Ishikawa (cell line): ENCODE measurements around the gene SRSF4.

Source experiments
- EGR1 ChIP-seq: IDR thresholded peaks from 2 replicates; pipeline ENCODE4 v1.6.1; 2012
- TF ChIP-seq, protein P1 (sequence below): IDR thresholded peaks from 2 replicates; pipeline ENCODE4 v1.6.1; 2012

- TF ChIP-seq EGR1 = no peak
- TF ChIP-seq, protein P1, sequence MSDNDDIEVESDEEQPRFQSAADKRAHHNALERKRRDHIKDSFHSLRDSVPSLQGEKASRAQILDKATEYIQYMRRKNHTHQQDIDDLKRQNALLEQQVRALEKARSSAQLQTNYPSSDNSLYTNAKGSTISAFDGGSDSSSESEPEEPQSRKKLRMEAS = no peak
Measured at GRCh38 chr1:29169976-29170375, 11.7 kb downstream of the SRSF4 start.
